C4-2B (cell line): ENCODE measurements around the gene DOCK9.

ENCODE experiments used
- CTCF ChIP-seq: fragments of 450-650 bp; conservative IDR thresholded peaks from 2 replicates; pipeline ENCODE4 v1.5.1; 2017; ENCODE audit warnings: mild to moderate bottlenecking
- ZFX ChIP-seq: fragments of 450-650 bp; IDR thresholded peaks from 2 replicates; pipeline ENCODE4 v1.6.1; 2017

DNA sequence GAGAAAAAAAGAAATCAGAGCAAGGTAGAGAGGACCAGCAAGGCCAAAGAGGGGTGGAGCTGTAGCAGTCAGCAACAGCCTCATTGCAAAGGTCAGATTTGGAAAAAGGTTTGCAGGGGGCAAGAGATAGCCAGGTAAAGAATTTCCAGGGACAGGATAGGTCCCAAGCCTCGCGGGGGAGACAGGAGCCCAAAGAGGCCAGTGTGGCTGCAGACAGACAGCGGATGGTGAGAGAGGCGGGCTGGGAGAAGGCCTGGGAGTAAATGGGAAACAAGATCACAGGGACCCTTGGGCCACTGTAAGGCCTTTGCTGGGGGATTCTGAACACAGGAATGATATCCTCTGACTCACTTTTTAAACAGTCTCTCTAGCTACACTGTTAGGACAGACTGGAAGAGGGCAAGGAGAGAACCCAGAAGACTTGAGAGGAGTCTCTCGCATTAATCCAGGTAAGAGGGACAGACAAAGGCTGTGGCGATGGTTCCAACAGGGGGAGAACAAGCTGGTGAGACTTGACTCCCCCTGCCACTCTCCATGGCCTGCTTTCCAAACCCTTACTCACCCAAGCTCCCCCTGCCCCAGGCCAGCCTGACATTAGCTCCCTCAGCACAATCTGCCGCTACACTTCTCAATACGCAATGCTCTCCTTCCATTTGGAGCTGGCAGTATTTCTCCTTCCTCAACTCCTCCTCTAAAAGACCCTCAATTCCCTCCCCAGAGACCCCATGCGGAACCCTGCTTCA, 31.8 kb downstream of the DOCK9 start:
- TF ChIP-seq CTCF: no peak
- no peak for TF ChIP-seq ZFX
